Stomach (tissue), 9 donors: ENCODE measurements around the gene CYP2A13. TPM values are rescaled to one million over a fixed set of nuclear protein-coding genes. Genes with fewer than 3 reads are reported as not detected.
"Not testable (repeated sequence)": the region's sequence is repeated elsewhere in the genome, so short reads cannot be mapped to it uniquely, and the experiment has no call there.

Experiments
- DNase-seq, 2 donors: peaks; one replicate each; pipeline versions ENCODE4 v3.0.0 to v3.0.0-alpha.2; 2013 to 2019
- H3K27ac ChIP-seq, 5 donors: fragments of 200-600 bp in 4 of 5; sonication (generic) in 4 of 5; one replicate each; pipeline ENCODE4 v1.5.1; 2013 to 2019; ENCODE audit warnings: mild to moderate bottlenecking in 1 of 5, moderate library complexity in 1 of 5
- H3K27me3 ChIP-seq, 3 donors: fragments of 200-600 bp; sonication (generic); one replicate each; pipeline ENCODE4 v1.5.1; 2017 to 2019; ENCODE audit warnings: mixed run types in 1 of 3
- H3K36me3 ChIP-seq, 4 donors: fragments of 200-600 bp; sonication (generic); 1 replicate in 3 of 4; 2 replicates in 1 of 4; pipeline ENCODE4 v1.5.1; 2016 to 2019
- H3K4me1 ChIP-seq, 4 donors: fragments of 200-600 bp; sonication (generic); one replicate each; pipeline ENCODE4 v1.5.1; 2016 to 2019
- H3K4me3 ChIP-seq, 4 donors: fragments of 200-600 bp; sonication (generic) in 3 of 4; one replicate each; pipeline ENCODE4 v1.5.1; 2016 to 2019; ENCODE audit warnings: mild to moderate bottlenecking in 1 of 4
- H3K9me3 ChIP-seq, 4 donors: fragments of 200-600 bp; sonication (generic); one replicate each; pipeline ENCODE4 v1.5.1; 2016 to 2019
- EP300 ChIP-seq: sonication (generic); formaldehyde crosslinking; IDR thresholded peaks from one replicate; pipeline ENCODE4 v1.6.1; 2017; ENCODE audit warnings: antibody characterized with exemption
- POLR2A ChIP-seq, 4 donors: fragments of 450-650 bp; IDR thresholded peaks; one replicate each; pipeline ENCODE4 v1.6.1; 2016; ENCODE audit warnings: antibody characterized with exemption in 4 of 4, control low read depth in 2 of 4, mild to moderate bottlenecking in 1 of 4, moderate library complexity in 1 of 4
- POLR2AphosphoS5 ChIP-seq, 3 donors: sonication (generic); formaldehyde crosslinking; IDR thresholded peaks; one replicate each; pipeline ENCODE4 v1.6.1; 2016; ENCODE audit warnings: antibody characterized with exemption in 3 of 3
- WGBS, 5 donors: extraction: QIAGEN DNeasy Blood & Tissue Kit in 3 of 5; methylation state at CpG; one replicate each; pipeline versions ENCODE4 v1.1.5 to v1.1.7; 2013 to 2018; 5-methylcytosine and 5-hydroxymethylcytosine counted together
- intact Hi-C: fragments of 100-400 bp; cut with DNase I; formaldehyde crosslinking; loops from one replicate; pipeline ENCODE4 v1.15.1; 2023; ENCODE audit warnings: low total_unique reads
- polyA plus RNA-seq, 3 donors: library from polyadenylated mRNA; stranded (reverse); fragments of 200-250 nt; gene quantifications; one replicate each; pipeline ENCODE4 v1.2.3, GENCODE V29; 2013
- total RNA-seq, 5 donors: library from RNA; depleted of rRNA; stranded (reverse); fragments of >200 nt; gene quantifications; one replicate each; pipeline versions ENCODE4 v1.1.0 to v1.2.3, GENCODE V29; 2014 to 2016
- TF ChIP-seq, protein P1 (sequence below), 7 experiments: fragments of 450-650 bp in 4 of 7; fragments of 200-600 bp in 3 of 7; sonication (generic) in 3 of 7; IDR thresholded peaks; one replicate each; pipeline ENCODE4 v1.5.1; 2016 to 2019; ENCODE audit warnings: antibody characterized with exemption in 7 of 7, control low read depth in 2 of 7, mild to moderate bottlenecking in 1 of 7
- donor health status: healthy with polysubstance abuse.
- donor health status: Bipolar disorder and iron deficiency.
- donor health status: healthy.

CYP2A13 gene
- total and polyA plus RNA-seq, 8 donors = not detected

DNA sequence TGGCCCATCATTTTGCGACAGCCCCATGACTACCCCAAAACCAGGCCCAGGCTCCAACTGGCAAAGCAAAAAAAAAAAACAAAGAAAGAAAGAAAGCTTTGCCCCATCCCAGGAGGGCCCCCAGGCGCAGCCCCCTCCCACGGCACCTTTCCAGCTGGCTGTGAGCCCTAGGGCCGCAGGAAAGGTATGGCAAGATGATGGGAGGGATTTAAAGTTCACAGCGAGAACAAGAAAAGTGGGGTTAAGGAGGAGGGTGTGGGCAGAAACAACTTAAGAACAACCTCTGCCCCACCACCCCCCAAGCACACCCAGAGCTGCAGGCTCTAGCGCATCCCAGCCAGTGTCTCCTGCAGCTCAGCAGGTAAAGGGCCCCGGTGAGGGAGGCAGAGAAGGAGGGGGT lies 25.9 kb downstream of the CYP2A13 start, which contains the start of gene CYP2F1:
TSS of gene CYP2F1 (plus strand) at position 301 of the 400 bp plus-strand sequence. CDS start 1,757 bp downstream, outside the sequence.
- Histone ChIP-seq H3K27me3 (peaks cover 0 to 26% (median 0%) of the 10 kb centered on the region in 3 donors), H3K36me3 (no peaks in the 10 kb centered on the region), H3K4me3 (no peak within 1 kb of the TSS), H3K27ac (no peak within 1 kb of the TSS), H3K4me1 (no peaks in the 10 kb centered on the region), H3K9me3 (no peaks in the 10 kb centered on the region)
- intact Hi-C loops = no loop called here
- DNase-seq = peak in 1 of 2 donors; percentile 8
- WGBS, 5 donors = 70 to 79% (median 76%) methylated on average over 7 of the region's 7 CpGs
- no peak for TF ChIP-seq POLR2AphosphoS5 (IDR thresholded peaks at IDR 0.05)
- no peak for TF ChIP-seq POLR2A (IDR thresholded peaks at IDR 0.05)
- no peak for TF ChIP-seq EP300
- TF ChIP-seq, protein P1, sequence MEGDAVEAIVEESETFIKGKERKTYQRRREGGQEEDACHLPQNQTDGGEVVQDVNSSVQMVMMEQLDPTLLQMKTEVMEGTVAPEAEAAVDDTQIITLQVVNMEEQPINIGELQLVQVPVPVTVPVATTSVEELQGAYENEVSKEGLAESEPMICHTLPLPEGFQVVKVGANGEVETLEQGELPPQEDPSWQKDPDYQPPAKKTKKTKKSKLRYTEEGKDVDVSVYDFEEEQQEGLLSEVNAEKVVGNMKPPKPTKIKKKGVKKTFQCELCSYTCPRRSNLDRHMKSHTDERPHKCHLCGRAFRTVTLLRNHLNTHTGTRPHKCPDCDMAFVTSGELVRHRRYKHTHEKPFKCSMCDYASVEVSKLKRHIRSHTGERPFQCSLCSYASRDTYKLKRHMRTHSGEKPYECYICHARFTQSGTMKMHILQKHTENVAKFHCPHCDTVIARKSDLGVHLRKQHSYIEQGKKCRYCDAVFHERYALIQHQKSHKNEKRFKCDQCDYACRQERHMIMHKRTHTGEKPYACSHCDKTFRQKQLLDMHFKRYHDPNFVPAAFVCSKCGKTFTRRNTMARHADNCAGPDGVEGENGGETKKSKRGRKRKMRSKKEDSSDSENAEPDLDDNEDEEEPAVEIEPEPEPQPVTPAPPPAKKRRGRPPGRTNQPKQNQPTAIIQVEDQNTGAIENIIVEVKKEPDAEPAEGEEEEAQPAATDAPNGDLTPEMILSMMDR (IDR thresholded peaks at IDR 0.05) = no peak

DNA sequence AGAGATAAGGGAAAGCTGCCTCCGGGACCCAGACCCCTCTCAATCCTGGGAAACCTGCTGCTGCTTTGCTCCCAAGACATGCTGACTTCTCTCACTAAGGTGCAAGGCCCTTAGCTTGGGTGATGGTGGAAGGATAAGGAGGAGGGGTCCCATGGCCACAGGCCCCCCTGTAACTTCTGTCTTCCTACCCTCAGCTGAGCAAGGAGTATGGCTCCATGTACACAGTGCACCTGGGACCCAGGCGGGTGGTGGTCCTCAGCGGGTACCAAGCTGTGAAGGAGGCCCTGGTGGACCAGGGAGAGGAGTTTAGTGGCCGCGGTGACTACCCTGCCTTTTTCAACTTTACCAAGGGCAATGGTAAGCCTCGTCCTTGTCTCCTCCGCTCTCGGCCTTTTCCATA lies 28.0 kb downstream of the CYP2A13 start:
- intact Hi-C loops = no loop called here
- Histone ChIP-seq H3K27ac (no peak overlapping the region), H3K4me1 (no peaks in the 10 kb centered on the region), H3K9me3 (no peaks in the 10 kb centered on the region), H3K27me3 (peaks cover 0 to 29% (median 0%) of the 10 kb centered on the region in 3 donors), H3K4me3 (no peak overlapping the region), H3K36me3 (no peaks in the 10 kb centered on the region)
- TF ChIP-seq, protein P1 (IDR thresholded peaks at IDR 0.05) = no peak
- no peak for TF ChIP-seq EP300
- TF ChIP-seq POLR2A (IDR thresholded peaks at IDR 0.05) = no peak
- TF ChIP-seq POLR2AphosphoS5 (IDR thresholded peaks at IDR 0.05) = no peak
- peak in 1 of 2 donors; percentile 21 for DNase-seq
- WGBS, 5 donors = 75 to 91% (median 84%) methylated on average over 8 of the region's 8 CpGs

DNA sequence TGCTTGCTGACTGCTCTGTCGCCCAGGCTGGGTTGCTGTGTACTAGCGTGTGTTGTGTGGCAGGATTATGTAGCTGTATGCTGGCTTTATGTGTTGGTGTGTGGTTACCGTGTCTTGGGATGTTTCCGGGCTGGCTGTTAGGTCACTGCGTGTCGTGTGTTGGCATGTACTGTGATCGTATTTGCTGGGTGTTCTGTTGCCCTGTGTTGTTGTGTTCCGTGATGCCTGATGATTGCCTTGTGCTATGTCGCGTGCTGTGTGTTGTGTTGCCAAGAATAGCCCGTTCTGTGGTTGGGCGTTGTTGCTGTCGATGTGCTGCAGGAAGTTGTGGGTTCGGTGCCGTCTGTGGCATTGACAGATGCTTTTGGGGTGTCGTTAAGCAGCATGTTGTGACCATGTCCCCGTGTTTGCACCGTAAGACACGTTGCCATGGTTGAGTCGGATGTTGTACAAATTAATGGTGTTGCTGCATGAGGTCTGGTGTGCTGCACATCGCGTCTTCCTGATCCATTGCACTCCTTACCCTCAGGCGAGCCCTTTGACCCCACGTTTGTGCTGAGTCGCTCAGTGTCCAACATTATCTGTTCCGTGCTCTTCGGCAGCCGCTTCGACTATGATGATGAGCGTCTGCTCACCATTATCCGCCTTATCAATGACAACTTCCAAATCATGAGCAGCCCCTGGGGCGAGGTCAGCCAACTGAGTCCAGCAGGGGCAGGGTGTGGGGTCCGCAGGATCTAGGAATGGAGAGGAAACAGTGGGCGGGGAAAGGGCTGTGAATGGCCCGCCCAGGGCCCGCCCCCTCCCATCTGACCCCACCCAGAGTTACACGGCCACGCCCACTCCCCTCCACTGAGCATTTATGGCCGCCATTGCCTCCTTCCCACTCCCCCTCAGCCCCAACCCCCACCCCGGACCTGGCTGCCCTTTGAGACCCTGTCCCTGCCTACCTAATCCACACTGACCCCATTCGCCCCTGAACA lies 33.0 kb downstream of the CYP2A13 start:
- 56 to 80% (median 76%) methylated on average over 22 to 38 of the region's 41 CpGs for WGBS, 5 donors
- intact Hi-C loops = loop anchor here (10.0 kb wide), 1 partner anchor 134 kb away; no protein-coding TSS in a partner anchor
- not testable (repeated sequence) for H3K4me3 ChIP-seq, H3K36me3 ChIP-seq, H3K4me1 ChIP-seq, H3K27ac ChIP-seq, H3K9me3 ChIP-seq
- peaks cover 0 to 20% (median 0%) of the 10 kb centered on the region in 3 donors for H3K27me3 ChIP-seq
- DNase-seq = peak in 1 of 2 donors; percentile 46

DNA sequence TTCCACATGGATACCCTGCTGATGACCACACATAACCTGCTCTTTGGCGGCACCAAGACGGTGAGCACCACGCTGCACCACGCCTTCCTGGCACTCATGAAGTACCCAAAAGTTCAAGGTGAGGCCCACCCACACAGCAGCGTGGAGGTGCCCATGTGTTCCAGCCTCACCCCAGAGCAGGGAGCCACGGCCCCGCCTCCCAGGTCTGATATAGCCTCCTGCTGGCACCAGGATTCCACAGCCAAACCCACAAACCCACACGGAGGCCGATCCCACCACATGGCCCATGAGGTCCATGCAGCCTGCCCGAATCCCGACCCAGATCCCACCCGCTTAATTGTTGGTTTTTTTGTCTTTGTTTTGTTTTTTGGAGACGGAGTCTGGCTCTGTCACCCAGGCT lies 34.6 kb downstream of the CYP2A13 start:
- not testable (repeated sequence) for H3K27me3 ChIP-seq, H3K4me1 ChIP-seq, H3K4me3 ChIP-seq, DNase-seq, H3K36me3 ChIP-seq, H3K9me3 ChIP-seq, H3K27ac ChIP-seq
- WGBS, 5 donors = 78 to 86% (median 82%) methylated on average over 8 to 13 of the region's 13 CpGs
- intact Hi-C loops = loop anchor here (10.0 kb wide), 1 partner anchor 132 kb away; no protein-coding TSS in a partner anchor

DNA sequence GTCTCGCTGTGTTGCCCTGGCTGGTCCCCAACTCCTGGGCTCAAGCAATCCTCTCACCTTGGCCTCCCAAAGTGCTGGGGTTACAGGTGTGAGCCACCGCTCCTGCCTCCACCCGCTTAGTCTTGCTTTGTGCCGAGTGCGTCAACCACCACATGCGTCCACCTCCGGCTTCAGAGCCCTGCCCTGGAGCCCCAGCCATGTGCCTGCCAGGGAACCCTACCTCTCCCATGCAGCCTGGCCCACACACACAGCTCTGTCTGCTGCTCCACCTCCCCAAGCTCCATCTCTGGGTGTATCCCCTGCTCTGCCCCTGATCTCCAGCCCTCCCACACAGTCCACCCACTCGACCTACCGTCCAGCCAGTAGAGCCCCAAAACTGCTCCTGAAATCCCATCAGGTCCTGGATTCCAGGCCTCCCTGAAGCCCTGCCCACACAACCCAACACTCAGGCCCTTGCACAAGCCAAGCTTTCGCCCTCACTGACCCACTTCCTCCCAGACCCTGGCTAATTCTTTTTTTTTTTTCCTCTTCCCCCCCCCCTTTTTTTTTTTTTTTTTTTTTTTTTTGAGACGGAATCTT lies 35.6 kb downstream of the CYP2A13 start:
- WGBS, 5 donors = 88 to 91% (median 90%) methylated on average over 10 to 11 of the region's 11 CpGs
- H3K4me1 ChIP-seq = peaks cover 5 to 13% (median 9%) of the 10 kb centered on the region in 4 donors
- no peak overlapping the region for H3K27ac ChIP-seq
- TF ChIP-seq EP300 (no peak), POLR2A (IDR thresholded peaks at IDR 0.05) (no peak), POLR2AphosphoS5 (IDR thresholded peaks at IDR 0.05) (no peak)
- TF ChIP-seq, protein P1 (IDR thresholded peaks at IDR 0.05) = no peak
- H3K9me3 ChIP-seq = no peaks in the 10 kb centered on the region
- no peak overlapping the region for H3K4me3 ChIP-seq
- peaks cover 0 to 9% (median 0%) of the 10 kb centered on the region in 3 donors for H3K27me3 ChIP-seq
- no peaks in the 10 kb centered on the region for H3K36me3 ChIP-seq
- intact Hi-C loops = loop anchor here (10.0 kb wide), 1 partner anchor 131 kb away; no protein-coding TSS in a partner anchor
- DNase-seq = no peak
